ENCODE measurements around the gene IL12RB1.

IL12RB1 gene

GRCh38 chr19:18086590-18087138 is at the start of gene IL12RB1:
Gene IL12RB1 (minus strand): TSS chr19:18086934. CDS start chr19:18086823, 111 bp downstream.
- in situ Hi-C loops (cut with HindIII; ENCODE audit: low sequenced_read_pairs) = no loop called here

- in situ Hi-C loops (cut with HindIII; ENCODE audit: low sequenced_read_pairs) = no loop called here
Observed at GRCh38 chr19:18135712-18136584, 49.2 kb upstream of the IL12RB1 start.

GRCh38 chr19:18131841-18132596 is 45.3 kb upstream of the IL12RB1 start:
- in situ Hi-C loops (cut with HindIII; ENCODE audit: low sequenced_read_pairs) = no loop called here

- in situ Hi-C loops (cut with HindIII; ENCODE audit: low sequenced_read_pairs) = no loop called here
Observed at GRCh38 chr19:18130523-18131242, 43.9 kb upstream of the IL12RB1 start.

GRCh38 chr19:18128805-18129204 is 42.1 kb upstream of the IL12RB1 start:
- in situ Hi-C loops (cut with HindIII; ENCODE audit: low sequenced_read_pairs) = no loop called here

GRCh38 chr19:18128044-18128443 is 41.3 kb upstream of the IL12RB1 start:
- in situ Hi-C loops (cut with HindIII; ENCODE audit: low sequenced_read_pairs) = no loop called here

GRCh38 chr19:18126097-18126496 is 39.4 kb upstream of the IL12RB1 start:
- in situ Hi-C loops (cut with HindIII; ENCODE audit: low sequenced_read_pairs) = no loop called here

- in situ Hi-C loops (cut with HindIII; ENCODE audit: low sequenced_read_pairs) = no loop called here
Observed at GRCh38 chr19:18123819-18124218, 37.1 kb upstream of the IL12RB1 start.

- in situ Hi-C loops (cut with HindIII; ENCODE audit: low sequenced_read_pairs) = no loop called here
Observed at GRCh38 chr19:18122860-18123795, 36.4 kb upstream of the IL12RB1 start.

- in situ Hi-C loops (cut with HindIII; ENCODE audit: low sequenced_read_pairs) = no loop called here
Observed at GRCh38 chr19:18122424-18122823, 35.7 kb upstream of the IL12RB1 start.

GRCh38 chr19:18121166-18121565 is 34.4 kb upstream of the IL12RB1 start:
- in situ Hi-C loops (cut with HindIII; ENCODE audit: low sequenced_read_pairs) = no loop called here

- in situ Hi-C loops (cut with HindIII; ENCODE audit: low sequenced_read_pairs) = no loop called here
Observed at GRCh38 chr19:18120127-18120526, 33.4 kb upstream of the IL12RB1 start.

GRCh38 chr19:18119717-18120105 is 33.0 kb upstream of the IL12RB1 start:
- in situ Hi-C loops (cut with HindIII; ENCODE audit: low sequenced_read_pairs) = no loop called here

- in situ Hi-C loops (cut with HindIII; ENCODE audit: low sequenced_read_pairs) = no loop called here
Observed at GRCh38 chr19:18119013-18119716, 32.4 kb upstream of the IL12RB1 start.

- in situ Hi-C loops (cut with HindIII; ENCODE audit: low sequenced_read_pairs) = no loop called here
Observed at GRCh38 chr19:18118420-18119012, 31.8 kb upstream of the IL12RB1 start.

GRCh38 chr19:18117692-18118378 is 31.1 kb upstream of the IL12RB1 start:
- in situ Hi-C loops (cut with HindIII; ENCODE audit: low sequenced_read_pairs) = no loop called here

GRCh38 chr19:18117364-18117691 is 30.6 kb upstream of the IL12RB1 start:
- in situ Hi-C loops (cut with HindIII; ENCODE audit: low sequenced_read_pairs) = no loop called here

- in situ Hi-C loops (cut with HindIII; ENCODE audit: low sequenced_read_pairs) = no loop called here
Observed at GRCh38 chr19:18114483-18114882, 27.7 kb upstream of the IL12RB1 start.

- in situ Hi-C loops (cut with HindIII; ENCODE audit: low sequenced_read_pairs) = no loop called here
Observed at GRCh38 chr19:18113827-18114226, 27.1 kb upstream of the IL12RB1 start.
